HepG2 (cell line): ENCODE measurements around the gene PRKCSH. TPM values are rescaled to one million over a fixed set of nuclear protein-coding genes. Genes with fewer than 3 reads are reported as not detected.
"Not testable (repeated sequence)": the region's sequence is repeated elsewhere in the genome, so short reads cannot be mapped to it uniquely, and the experiment has no call there.

ENCODE experiments used
- ATAC-seq: fragments of 200-7000 bp; cut with Tn5 transposase; 3 replicates; pipeline ENCODE4 v1.9.1; 2020; ENCODE audit warnings: mild to moderate bottlenecking, moderate library complexity
- BruUV-seq: library from RNA; stranded (reverse); fragments of 400-500 nt; replicated peaks from 2 replicates; lab custom pipeline; 2021; lab: Mats Ljungman, UMichigan
- CTCF ChIA-PET: fragments of 300-600 bp; formaldehyde crosslinking; extraction: SDS; loops from one replicate; lab custom pipeline; 2021; ENCODE audit warnings: low total read pairs, inconsistent platforms, low intra/inter-chr PET ratio; lab: Yijun Ruan, JAX
- POLR2A ChIA-PET: fragments of 350-600 bp; sonication (Branson Sonifier 250); formaldehyde crosslinking; loops from one replicate; lab custom pipeline; 2020; ENCODE audit warnings: antibody characterized with exemption, inconsistent platforms; lab: Yijun Ruan, JAX
- DNase-seq: peaks from one replicate; pipeline ENCODE4 v3.0.0-alpha.2; 2015; ENCODE audit warnings: low spot score
- FAIRE-seq: peaks from 3 replicates; lab custom pipeline; 2011; peaks lifted over from hg19 to GRCh38; lab: Jason Lieb, UNC
- H2AFZ ChIP-seq: one replicate; pipeline ENCODE4 v1.6.1; 2011; ENCODE audit warnings: low read length, inconsistent platforms
- H3K27ac ChIP-seq: fragments of 300-600 bp; 3 replicates; pipeline ENCODE4 v1.8.0; 2011; ENCODE audit warnings: mixed run types, mild to moderate bottlenecking, mixed read lengths, low read length, inconsistent platforms; ENCODE audit not compliant: insufficient read depth; ENCODE audit errors: extremely low read length
- H3K27me3 ChIP-seq, 2 experiments: fragments of 200-600 bp in 1 of 2; 2 replicates in 1 of 2; 3 replicates in 1 of 2; pipeline versions ENCODE4 v1.6.0 to v1.8.0; 2011; ENCODE audit warnings: low read length in 2 of 2, mild to moderate bottlenecking in 2 of 2, moderate library complexity in 2 of 2, inconsistent platforms in 1 of 2; ENCODE audit not compliant: insufficient read depth in 2 of 2, control insufficient read depth in 1 of 2
- H3K36me3 ChIP-seq, 2 experiments: fragments of 200-600 bp in 1 of 2; replicated peaks in 1 of 2; 2 replicates in 1 of 2; 3 replicates in 1 of 2; pipeline versions ENCODE4 v1.5.1 to v1.8.0; 2011; ENCODE audit warnings: low read length in 2 of 2, inconsistent platforms in 1 of 2; ENCODE audit not compliant: insufficient read depth in 2 of 2, control insufficient read depth in 1 of 2
- H3K4me1 ChIP-seq: 2 replicates; pipeline ENCODE4 v1.5.1; 2012; ENCODE audit warnings: low read length, inconsistent platforms; ENCODE audit not compliant: insufficient read depth
- H3K4me2 ChIP-seq: 2 replicates; pipeline ENCODE4 v1.6.0; 2011; ENCODE audit warnings: low read depth, low read length, inconsistent platforms
- H3K4me3 ChIP-seq, 3 experiments: fragments of 200-600 bp in 1 of 3; sonication (generic), shearing (Covaris generic) in 1 of 3; replicated peaks in 1 of 3; 2 replicates each; pipeline ENCODE4 v1.5.1; 2011 to 2016; ENCODE audit warnings: low read length in 3 of 3, inconsistent platforms in 2 of 3, low read depth in 2 of 3, mild to moderate bottlenecking in 2 of 3, control low read depth in 1 of 3, mixed read lengths in 1 of 3; ENCODE audit not compliant: insufficient read depth in 1 of 3
- H3K79me2 ChIP-seq: one replicate; pipeline ENCODE4 v1.6.1; 2011; ENCODE audit warnings: low read length, inconsistent platforms; ENCODE audit not compliant: insufficient read depth
- H3K9ac ChIP-seq: 2 replicates; pipeline ENCODE4 v1.6.0; 2011; ENCODE audit warnings: mild to moderate bottlenecking, low read depth, low read length, inconsistent platforms; ENCODE audit not compliant: insufficient read depth
- H3K9me3 ChIP-seq: 2 replicates; pipeline ENCODE4 v1.5.1; 2012; ENCODE audit warnings: mild to moderate bottlenecking, low read length
- H4K20me1 ChIP-seq: 2 replicates; pipeline ENCODE4 v1.6.0; 2011; ENCODE audit warnings: inconsistent platforms, mild to moderate bottlenecking, low read length, moderate library complexity; ENCODE audit not compliant: insufficient read depth
- AHR ChIP-seq: IDR thresholded peaks from 2 replicates; pipeline ENCODE4 v1.6.1; 2018; ENCODE audit warnings: missing genetic modification reagents, missing compliant biosample characterization
- CBFB ChIP-seq: sonication (generic); formaldehyde crosslinking; IDR thresholded peaks from 2 replicates; pipeline ENCODE4 v1.4.0; 2020; ENCODE audit warnings: missing genetic modification reagents
- DRAP1 ChIP-seq: IDR thresholded peaks from 2 replicates; pipeline ENCODE4 v1.6.1; 2016; ENCODE audit warnings: missing genetic modification reagents, missing compliant biosample characterization
- KDM2A ChIP-seq: sonication (generic); formaldehyde crosslinking; IDR thresholded peaks from 2 replicates; pipeline ENCODE4 v1.4.0; 2020; ENCODE audit warnings: low read depth, missing genetic modification reagents, borderline replicate concordance
- NFATC3 ChIP-seq: sonication (generic); formaldehyde crosslinking; IDR thresholded peaks from 2 replicates; pipeline ENCODE4 v1.5.1; 2020; ENCODE audit warnings: mild to moderate bottlenecking, missing genetic modification reagents
- NFRKB ChIP-seq: fragments of 450-650 bp; IDR thresholded peaks from 2 replicates; pipeline ENCODE4 v1.6.1; 2017
- REXO4 ChIP-seq: sonication (generic); formaldehyde crosslinking; IDR thresholded peaks from 2 replicates; pipeline ENCODE4 v1.8.0; 2022; ENCODE audit warnings: missing genetic modification reagents, mild to moderate bottlenecking, borderline replicate concordance
- RFXAP ChIP-seq: sonication (generic); formaldehyde crosslinking; IDR thresholded peaks from 2 replicates; pipeline ENCODE4 v1.4.0; 2020; ENCODE audit warnings: missing genetic modification reagents, borderline replicate concordance
- SIN3A ChIP-seq: IDR thresholded peaks from 2 replicates; pipeline ENCODE4 v1.6.1; 2011; ENCODE audit warnings: low read depth, mild to moderate bottlenecking, control low read depth, low read length, borderline replicate concordance
- ZFP41 ChIP-seq: sonication (generic); formaldehyde crosslinking; IDR thresholded peaks from 2 replicates; pipeline ENCODE4 v1.4.0; 2020; ENCODE audit warnings: mild to moderate bottlenecking, missing genetic modification reagents, borderline replicate concordance
- ZNF674 ChIP-seq: sonication (generic); formaldehyde crosslinking; IDR thresholded peaks from 2 replicates; pipeline ENCODE4 v1.5.0; 2020; ENCODE audit warnings: low read depth, mild to moderate bottlenecking, missing genetic modification reagents
- WGBS: methylation state at CpG from one replicate; pipeline ENCODE4 v1.1.6; 2017; ENCODE audit warnings: low lambda C conversion rate; 5-methylcytosine and 5-hydroxymethylcytosine counted together
- in situ Hi-C: cut with HindIII; loops from 2 replicates; pipeline ENCODE4 v1.10.0; 2017; ENCODE audit warnings: low pct_unique_long_range_greater_than_20kb; ENCODE audit not compliant: extremely low pct_ligation_motif_present
- intact Hi-C: fragments of 100-400 bp; cut with micrococcal nuclease; formaldehyde crosslinking; loops from one replicate; pipeline ENCODE4 v1.10.0; 2022; ENCODE audit not compliant: unreplicated experiment
- polyA plus RNA-seq, 8 experiments: library from polyadenylated mRNA; depleted of rRNA in 3 of 8; stranded (reverse) in 7 of 8; unstranded in 1 of 8; fragments of >200 nt; fragmentation: Illumina TruSeq in 4 of 8; extraction: Trizol in 4 of 8; gene quantifications; 2 replicates each; pipeline versions ENCODE4 v1.2.1 to v1.2.3, GENCODE V29; 2011 to 2016; ENCODE audit warnings: low read depth in 4 of 8, missing spikeins in 1 of 8, mixed read lengths in 1 of 8; ENCODE audit not compliant: insufficient read depth in 1 of 8
- total RNA-seq, 5 experiments: library from RNA; depleted of rRNA; stranded (reverse); fragments of >200 nt; fragmentation: Illumina TruSeq; extraction: Trizol; gene quantifications; 2 replicates each; pipeline ENCODE4 v1.2.3, GENCODE V29; 2016; ENCODE audit warnings: low read depth in 1 of 5
- TF ChIP-seq, protein P1 (sequence below): sonication (generic); formaldehyde crosslinking; IDR thresholded peaks from 2 replicates; pipeline ENCODE4 v1.4.0; 2020; ENCODE audit warnings: missing genetic modification reagents
- TF ChIP-seq, protein P2 (sequence below): sonication (generic); formaldehyde crosslinking; IDR thresholded peaks from 2 replicates; pipeline ENCODE4 v1.4.0; 2020; ENCODE audit warnings: missing genetic modification reagents

PRKCSH gene
- total and polyA plus RNA-seq, 2 of the 13 experiments (the other 11 are each of a cell fraction or from before 2014, with no cell fraction given): 85.1 to 125 TPM

DNA sequence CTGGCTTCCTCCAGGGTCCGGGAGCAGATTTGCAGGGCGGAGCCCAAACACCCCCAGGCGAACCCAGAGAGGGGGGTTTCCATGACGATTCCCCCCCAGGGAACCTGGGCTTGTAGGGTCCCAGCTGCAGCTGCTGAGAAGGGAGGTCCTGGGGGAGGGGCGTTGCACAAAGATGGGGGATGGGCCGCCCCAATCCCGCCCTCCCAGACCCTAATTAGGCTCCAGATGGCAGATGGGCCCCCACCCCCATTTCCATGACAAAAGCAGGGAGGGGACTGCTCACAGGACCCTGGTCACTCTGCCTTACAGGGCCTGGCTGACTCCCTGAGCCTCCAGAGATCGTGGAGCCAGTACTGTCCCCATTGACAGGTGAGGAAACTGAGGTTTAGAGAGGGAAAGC lies 30.2 kb downstream of the PRKCSH start:
- Histone ChIP-seq H3K27me3 (no peaks in the 10 kb centered on the region; a peak in 1 of 5 replicates), H3K27ac (no peak overlapping the region), H3K4me2 (no peak overlapping the region), H3K4me3 (no peak overlapping the region), H3K9ac (no peak overlapping the region), H2AFZ (no peak overlapping the region), H3K36me3 (no peaks in the 10 kb centered on the region), H3K79me2 (no peaks in the 10 kb centered on the region)
- WGBS: 8% methylated on average over 7 of the region's 8 CpGs
- ChIA-PET CTCF (no interaction called here), POLR2A (no interaction called here)
- intact Hi-C loops: no loop called here
- no peak for ATAC-seq
- TF ChIP-seq SIN3A (no peak), AHR (CRISPR knock-in tag) (no peak), ZNF674 (no peak), ZFP41 (no peak), CBFB (CRISPR knock-in tag) (no peak), RFXAP (CRISPR knock-in tag) (no peak), NFATC3 (CRISPR knock-in tag) (no peak), NFRKB (no peak), KDM2A (CRISPR knock-in tag) (no peak), REXO4 (CRISPR knock-in tag) (no peak), DRAP1 (no peak)
- TF ChIP-seq, protein P1, sequence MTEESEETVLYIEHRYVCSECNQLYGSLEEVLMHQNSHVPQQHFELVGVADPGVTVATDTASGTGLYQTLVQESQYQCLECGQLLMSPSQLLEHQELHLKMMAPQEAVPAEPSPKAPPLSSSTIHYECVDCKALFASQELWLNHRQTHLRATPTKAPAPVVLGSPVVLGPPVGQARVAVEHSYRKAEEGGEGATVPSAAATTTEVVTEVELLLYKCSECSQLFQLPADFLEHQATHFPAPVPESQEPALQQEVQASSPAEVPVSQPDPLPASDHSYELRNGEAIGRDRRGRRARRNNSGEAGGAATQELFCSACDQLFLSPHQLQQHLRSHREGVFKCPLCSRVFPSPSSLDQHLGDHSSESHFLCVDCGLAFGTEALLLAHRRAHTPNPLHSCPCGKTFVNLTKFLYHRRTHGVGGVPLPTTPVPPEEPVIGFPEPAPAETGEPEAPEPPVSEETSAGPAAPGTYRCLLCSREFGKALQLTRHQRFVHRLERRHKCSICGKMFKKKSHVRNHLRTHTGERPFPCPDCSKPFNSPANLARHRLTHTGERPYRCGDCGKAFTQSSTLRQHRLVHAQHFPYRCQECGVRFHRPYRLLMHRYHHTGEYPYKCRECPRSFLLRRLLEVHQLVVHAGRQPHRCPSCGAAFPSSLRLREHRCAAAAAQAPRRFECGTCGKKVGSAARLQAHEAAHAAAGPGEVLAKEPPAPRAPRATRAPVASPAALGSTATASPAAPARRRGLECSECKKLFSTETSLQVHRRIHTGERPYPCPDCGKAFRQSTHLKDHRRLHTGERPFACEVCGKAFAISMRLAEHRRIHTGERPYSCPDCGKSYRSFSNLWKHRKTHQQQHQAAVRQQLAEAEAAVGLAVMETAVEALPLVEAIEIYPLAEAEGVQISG: no peak
- TF ChIP-seq, protein P2, sequence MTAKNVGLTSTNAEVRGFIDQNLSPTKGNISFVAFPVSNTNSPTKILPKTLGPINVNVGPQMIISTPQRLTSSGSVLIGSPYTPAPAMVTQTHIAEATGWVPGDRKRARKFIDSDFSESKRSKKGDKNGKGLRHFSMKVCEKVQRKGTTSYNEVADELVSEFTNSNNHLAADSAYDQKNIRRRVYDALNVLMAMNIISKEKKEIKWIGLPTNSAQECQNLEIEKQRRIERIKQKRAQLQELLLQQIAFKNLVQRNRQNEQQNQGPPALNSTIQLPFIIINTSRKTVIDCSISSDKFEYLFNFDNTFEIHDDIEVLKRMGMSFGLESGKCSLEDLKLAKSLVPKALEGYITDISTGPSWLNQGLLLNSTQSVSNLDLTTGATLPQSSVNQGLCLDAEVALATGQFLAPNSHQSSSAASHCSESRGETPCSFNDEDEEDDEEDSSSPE (CRISPR knock-in tag): no peak
- TF ChIP-seq, all 625 proteins: peak for 0
- H4K20me1 ChIP-seq: no peaks in the 10 kb centered on the region
- H3K9me3 ChIP-seq: no peaks in the 10 kb centered on the region
- DNase-seq: no peak
- in situ Hi-C loops: no loop called here
- FAIRE-seq: no peak
- no TSS peak for BruUV-seq
- H3K4me1 ChIP-seq: no peaks in the 10 kb centered on the region

DNA sequence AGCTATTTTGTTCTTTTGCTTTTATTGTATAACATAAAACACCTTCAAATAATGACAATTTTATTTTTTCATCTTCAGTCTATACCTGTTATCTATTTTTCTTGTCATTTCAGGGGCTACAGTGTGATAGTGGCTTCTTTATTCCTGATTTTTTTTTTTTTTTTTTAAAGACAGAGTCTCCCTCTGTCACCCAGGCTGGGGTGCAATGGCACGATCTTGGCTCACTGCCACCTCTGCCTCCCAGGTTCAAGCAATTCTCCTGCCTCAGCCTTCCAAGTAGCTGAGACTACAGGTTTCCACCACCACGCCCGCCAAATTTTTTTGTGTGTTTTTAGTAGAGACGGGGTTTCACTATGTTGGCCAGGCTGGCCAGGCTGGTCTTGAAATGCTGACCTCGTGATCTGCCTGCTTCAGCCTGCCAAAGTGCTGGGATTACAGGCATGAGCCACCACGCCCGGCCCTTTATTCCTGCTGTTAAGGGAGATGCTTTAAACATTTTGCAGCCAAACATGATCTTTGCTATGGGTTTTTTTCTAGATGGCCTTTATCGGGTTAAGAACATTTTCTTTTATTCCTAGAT lies 32.9 kb downstream of the PRKCSH start:
- H4K20me1 ChIP-seq, H3K4me2 ChIP-seq, H3K9me3 ChIP-seq, BruUV-seq, H3K27me3 ChIP-seq, intact Hi-C loops, H3K9ac ChIP-seq, H3K4me3 ChIP-seq, H3K27ac ChIP-seq, ATAC-seq, H3K4me1 ChIP-seq, H2AFZ ChIP-seq, CTCF ChIA-PET, H3K36me3 ChIP-seq, in situ Hi-C loops, FAIRE-seq, POLR2A ChIA-PET, DNase-seq, H3K79me2 ChIP-seq: not testable (repeated sequence)
- 17% methylated on average over 8 of the region's 8 CpGs for WGBS
